HG03097 (cell line): ENCODE measurements around the gene RPP14.
"Not testable (repeated sequence)": the region's sequence is repeated elsewhere in the genome, so short reads cannot be mapped to it uniquely, and the experiment has no call there.

Source experiments
- ATAC-seq: cut with Tn5 transposase; IDR thresholded peaks from one replicate; pipeline ENCODE4 v1.9.1; 2021; ENCODE audit not compliant: unreplicated experiment, low FRiP score

RPP14 gene

GRCh38 chr3:58290446-58290845 lies 15.6 kb upstream of the RPP14 start:
- ATAC-seq: not testable (repeated sequence)

- ATAC-seq: no peak
Measured at GRCh38 chr3:58291671-58292338, 14.2 kb upstream of the RPP14 start.

- ATAC-seq: no peak
Measured at GRCh38 chr3:58292866-58293265, 13.2 kb upstream of the RPP14 start.

- ATAC-seq: no peak
Measured at GRCh38 chr3:58293516-58293915, 12.5 kb upstream of the RPP14 start.

GRCh38 chr3:58296269-58296668 lies 9.8 kb upstream of the RPP14 start:
- no peak for ATAC-seq

- ATAC-seq: no peak
Measured at GRCh38 chr3:58296843-58297242, 9.2 kb upstream of the RPP14 start.

GRCh38 chr3:58298190-58298589 lies 7.9 kb upstream of the RPP14 start:
- no peak for ATAC-seq

- no peak for ATAC-seq
Measured at GRCh38 chr3:58299075-58299474, 7.0 kb upstream of the RPP14 start.

GRCh38 chr3:58299839-58300516 lies 6.1 kb upstream of the RPP14 start:
- ATAC-seq: no peak

- ATAC-seq: no peak
Measured at GRCh38 chr3:58307639-58308215, 1.7 kb downstream of the RPP14 start.

- ATAC-seq: no peak
Measured at GRCh38 chr3:58308728-58309127, 2.7 kb downstream of the RPP14 start.

GRCh38 chr3:58317811-58318210 lies 11.8 kb downstream of the RPP14 start:
- ATAC-seq: no peak

- no peak for ATAC-seq
Measured at GRCh38 chr3:58321791-58322190, 15.7 kb downstream of the RPP14 start.

GRCh38 chr3:58322793-58323192 lies 16.7 kb downstream of the RPP14 start:
- no peak for ATAC-seq

GRCh38 chr3:58323529-58324390 lies 17.7 kb downstream of the RPP14 start:
- no peak for ATAC-seq

- ATAC-seq: no peak
Measured at GRCh38 chr3:58324391-58325390, 18.6 kb downstream of the RPP14 start.

- no peak for ATAC-seq
Measured at GRCh38 chr3:58325525-58325992, 19.5 kb downstream of the RPP14 start.

GRCh38 chr3:58326267-58326900 lies 20.3 kb downstream of the RPP14 start:
- ATAC-seq: no peak
